Astrocyte (in vitro differentiated cells and primary cell): ENCODE data around the gene ARHGAP30. TPM values are rescaled to one million over a fixed set of nuclear protein-coding genes. Genes with fewer than 3 reads are reported as not detected.

Source experiments
- DNase-seq: peaks from one replicate; pipeline ENCODE4 v3.0.0-alpha.2; 2010; ENCODE audit warnings: low read depth
- FAIRE-seq: peaks from 2 replicates; lab custom pipeline; 2011; peaks lifted over from hg19 to GRCh38; lab: Jason Lieb, UNC
- H2AFZ ChIP-seq: 2 replicates; pipeline ENCODE4 v1.6.0; 2012; ENCODE audit warnings: low read depth, low read length, inconsistent platforms
- H3K27ac ChIP-seq: 2 replicates; pipeline ENCODE4 v1.5.1; 2011; ENCODE audit warnings: low read depth, low read length, inconsistent platforms
- H3K27me3 ChIP-seq: 2 replicates; pipeline ENCODE4 v1.6.0; 2011; ENCODE audit warnings: low read length, inconsistent platforms; ENCODE audit not compliant: insufficient read depth
- H3K36me3 ChIP-seq: 2 replicates; pipeline ENCODE4 v1.5.1; 2011; ENCODE audit warnings: low read length, inconsistent platforms; ENCODE audit not compliant: insufficient read depth
- H3K4me1 ChIP-seq: 2 replicates; pipeline ENCODE4 v1.5.1; 2011; ENCODE audit warnings: low read length, inconsistent platforms; ENCODE audit not compliant: insufficient read depth
- H3K4me2 ChIP-seq: 2 replicates; pipeline ENCODE4 v1.6.0; 2012; ENCODE audit warnings: low read length, inconsistent platforms
- H3K4me3 ChIP-seq: 2 replicates; pipeline ENCODE4 v1.5.1; 2011; ENCODE audit warnings: low read depth, mild to moderate bottlenecking, low read length, inconsistent platforms; ENCODE audit not compliant: insufficient read depth
- H3K79me2 ChIP-seq: 2 replicates; pipeline ENCODE4 v1.6.0; 2012; ENCODE audit warnings: mild to moderate bottlenecking, low read length, inconsistent platforms; ENCODE audit not compliant: insufficient read depth
- H3K9ac ChIP-seq: 2 replicates; pipeline ENCODE4 v1.6.0; 2012; ENCODE audit warnings: mild to moderate bottlenecking, low read length, inconsistent platforms
- H3K9me3 ChIP-seq: 2 replicates; pipeline ENCODE4 v1.5.1; 2012; ENCODE audit warnings: low read depth, mild to moderate bottlenecking, low read length, inconsistent platforms; ENCODE audit not compliant: insufficient read depth
- H4K20me1 ChIP-seq: 2 replicates; pipeline ENCODE4 v1.6.0; 2012; ENCODE audit warnings: low read length, inconsistent platforms; ENCODE audit not compliant: insufficient read depth
- H3K27ac Mint-ChIP-seq: one replicate; pipeline ENCODE4 v1.8.0; 2021; ENCODE audit warnings: mild to moderate bottlenecking, mixed read lengths; ENCODE audit not compliant: unreplicated experiment
- H3K27me3 Mint-ChIP-seq: one replicate; pipeline ENCODE4 v1.8.0; 2021; ENCODE audit warnings: low read depth, mixed read lengths; ENCODE audit not compliant: unreplicated experiment
- H3K36me3 Mint-ChIP-seq: one replicate; pipeline ENCODE4 v1.8.0; 2021; ENCODE audit warnings: low read depth, mixed read lengths; ENCODE audit not compliant: unreplicated experiment
- H3K4me1 Mint-ChIP-seq: one replicate; pipeline ENCODE4 v1.8.0; 2021; ENCODE audit warnings: low read depth, mixed read lengths; ENCODE audit not compliant: unreplicated experiment
- H3K4me3 Mint-ChIP-seq: one replicate; pipeline ENCODE4 v1.8.0; 2021; ENCODE audit warnings: mild to moderate bottlenecking, moderate library complexity, mixed read lengths; ENCODE audit not compliant: unreplicated experiment
- H3K9me3 Mint-ChIP-seq: one replicate; pipeline ENCODE4 v1.8.0; 2021; ENCODE audit warnings: mild to moderate bottlenecking, mixed read lengths; ENCODE audit not compliant: unreplicated experiment
- CTCF ChIP-seq: IDR thresholded peaks from 2 replicates; pipeline ENCODE4 v1.5.1; 2011; ENCODE audit warnings: low read depth, mild to moderate bottlenecking, inconsistent platforms, low read length, moderate library complexity; ENCODE audit not compliant: insufficient read depth
- EZH2 ChIP-seq: IDR thresholded peaks from 2 replicates; pipeline ENCODE4 v1.6.1; 2012; ENCODE audit warnings: mild to moderate bottlenecking, low read length, inconsistent platforms; ENCODE audit not compliant: insufficient read depth
- total RNA-seq: library from RNA; stranded (reverse); gene quantifications from 2 replicates; pipeline ENCODE4 v1.2.1, GENCODE V29; 2021

ARHGAP30 gene
- total RNA-seq, 1 donor from 2014 or later, result 0.25 TPM

- no peak overlapping the region for H3K27ac Mint-ChIP-seq
- no peak overlapping the region for H3K4me2 ChIP-seq
- no peaks in the 10 kb centered on the region for H3K79me2 ChIP-seq
- DNase-seq, result no peak
- no peaks in the 10 kb centered on the region for H3K27me3 Mint-ChIP-seq
- H3K36me3 ChIP-seq, result no peaks in the 10 kb centered on the region
- H3K9me3 Mint-ChIP-seq, result peaks cover 9% of the 10 kb centered on the region
- H3K9ac ChIP-seq, result no peak overlapping the region
- H3K4me1 ChIP-seq, result peaks cover 3% of the 10 kb centered on the region
- FAIRE-seq, result no peak
- no peaks in the 10 kb centered on the region for H3K4me1 Mint-ChIP-seq
- no peaks in the 10 kb centered on the region for H3K27me3 ChIP-seq
- TF ChIP-seq EZH2 (no peak), CTCF (no peak)
- no peak overlapping the region for H3K4me3 ChIP-seq
- no peaks in the 10 kb centered on the region for H3K9me3 ChIP-seq
- no peak overlapping the region for H2AFZ ChIP-seq
- no peak overlapping the region for H3K27ac ChIP-seq
- H3K36me3 Mint-ChIP-seq, result peaks cover 2% of the 10 kb centered on the region
- no peaks in the 10 kb centered on the region for H4K20me1 ChIP-seq
- H3K4me3 Mint-ChIP-seq, result no peak overlapping the region
Measured at GRCh38 chr1:161054805-161055204, 14.9 kb downstream of the ARHGAP30 start.

- peaks cover 3% of the 10 kb centered on the region for H3K4me1 ChIP-seq
- Mint-ChIP-seq H3K27me3 (no peaks in the 10 kb centered on the region), H3K4me1 (no peaks in the 10 kb centered on the region), H3K9me3 (peaks cover 12% of the 10 kb centered on the region), H3K36me3 (peaks cover 2% of the 10 kb centered on the region), H3K4me3 (no peak overlapping the region), H3K27ac (no peak overlapping the region)
- H3K4me2 ChIP-seq, result no peak overlapping the region
- H3K27ac ChIP-seq, result no peak overlapping the region
- H3K4me3 ChIP-seq, result no peak overlapping the region
- no peaks in the 10 kb centered on the region for H3K79me2 ChIP-seq
- no peaks in the 10 kb centered on the region for H4K20me1 ChIP-seq
- no peak for DNase-seq
- H3K27me3 ChIP-seq, result no peaks in the 10 kb centered on the region
- H3K9me3 ChIP-seq, result no peaks in the 10 kb centered on the region
- H3K36me3 ChIP-seq, result no peaks in the 10 kb centered on the region
- H2AFZ ChIP-seq, result no peak overlapping the region
- TF ChIP-seq EZH2, result no peak
- no peak for TF ChIP-seq CTCF
- no peak for FAIRE-seq
- no peak overlapping the region for H3K9ac ChIP-seq
Measured at GRCh38 chr1:161054232-161054631, 15.5 kb downstream of the ARHGAP30 start.

- no peaks in the 10 kb centered on the region for H3K79me2 ChIP-seq
- no peak overlapping the region for H2AFZ ChIP-seq
- H3K4me2 ChIP-seq, result no peak overlapping the region
- peaks cover 3% of the 10 kb centered on the region for H3K4me1 ChIP-seq
- DNase-seq (no peak), FAIRE-seq (no peak)
- H3K36me3 Mint-ChIP-seq, result peaks cover 10% of the 10 kb centered on the region
- H4K20me1 ChIP-seq, result no peaks in the 10 kb centered on the region
- TF ChIP-seq CTCF, result no peak
- no peak for TF ChIP-seq EZH2
- H3K27me3 ChIP-seq, result no peaks in the 10 kb centered on the region
- H3K27ac Mint-ChIP-seq, result no peak overlapping the region
- H3K9me3 ChIP-seq, result peaks cover 6% of the 10 kb centered on the region
- H3K9me3 Mint-ChIP-seq, result peaks cover 19% of the 10 kb centered on the region
- H3K27me3 Mint-ChIP-seq, result no peaks in the 10 kb centered on the region
- H3K27ac ChIP-seq, result no peak overlapping the region
- no peaks in the 10 kb centered on the region for H3K36me3 ChIP-seq
- no peak overlapping the region for H3K4me3 Mint-ChIP-seq
- no peak overlapping the region for H3K9ac ChIP-seq
- H3K4me1 Mint-ChIP-seq, result no peaks in the 10 kb centered on the region
- H3K4me3 ChIP-seq, result no peak overlapping the region
Measured at GRCh38 chr1:161052899-161053298, 16.8 kb downstream of the ARHGAP30 start.
